IMR-90 (cell line): ENCODE data around the gene SLC9B2. TPM values are rescaled to one million over a fixed set of nuclear protein-coding genes. Genes with fewer than 3 reads are reported as not detected.

Experiments used
- ATAC-seq: fragments of 200-7000 bp; cut with Tn5 transposase; 2 replicates; pipeline ENCODE4 v1.9.1; 2020; ENCODE audit warnings: low read depth, mild to moderate bottlenecking, moderate library complexity
- BruUV-seq: library from RNA; stranded (reverse); fragments of 400-500 nt; replicated peaks from 2 replicates; lab custom pipeline; 2021; lab: Mats Ljungman, UMichigan
- CTCF ChIA-PET: fragments of 300-600 bp; formaldehyde crosslinking; extraction: SDS; loops from one replicate; lab custom pipeline; 2021; ENCODE audit warnings: antibody characterized with exemption; lab: Yijun Ruan, JAX
- POLR2A ChIA-PET: fragments of 300-600 bp; sonication (Branson Sonifier 250); formaldehyde crosslinking; loops from one replicate; lab custom pipeline; 2022; ENCODE audit warnings: antibody characterized with exemption; ENCODE audit not compliant: unreplicated experiment; lab: Charles Lee
- DNase-seq: peaks from one replicate; pipeline ENCODE4 v3.0.0; 2013
- H2AFZ ChIP-seq: replicated peaks from 2 replicates; pipeline ENCODE3; 2013; ENCODE audit warnings: low read length, mild to moderate bottlenecking; ENCODE audit not compliant: poor library complexity
- H2AK5ac ChIP-seq: 2 replicates; pipeline ENCODE4 v1.6.1; 2013; ENCODE audit warnings: low read depth, low read length, inconsistent platforms
- H2AK9ac ChIP-seq: replicated peaks from 2 replicates; pipeline ENCODE3; 2013; ENCODE audit warnings: mild to moderate bottlenecking, low read depth, low read length, moderate library complexity; ENCODE audit not compliant: poor library complexity
- H2BK120ac ChIP-seq: 2 replicates; pipeline ENCODE4 v1.6.1; 2013; ENCODE audit warnings: low read depth, low read length, inconsistent platforms
- H2BK15ac ChIP-seq: 3 replicates; pipeline ENCODE4 v1.6.1; 2013; ENCODE audit warnings: low read depth, low read length, inconsistent platforms
- H2BK20ac ChIP-seq: 2 replicates; pipeline ENCODE4 v1.6.1; 2013; ENCODE audit warnings: low read depth, mild to moderate bottlenecking, inconsistent platforms, low read length, moderate library complexity
- H2BK5ac ChIP-seq: 2 replicates; pipeline ENCODE4 v1.6.1; 2013; ENCODE audit warnings: mild to moderate bottlenecking, low read depth, low read length, inconsistent platforms; ENCODE audit not compliant: poor library complexity, severe bottlenecking
- H3K14ac ChIP-seq: replicated peaks from 2 replicates; pipeline ENCODE4 v1.6.1; 2013; ENCODE audit warnings: low read depth, low read length, inconsistent platforms
- H3K18ac ChIP-seq: 2 replicates; pipeline ENCODE4 v1.6.1; 2013; ENCODE audit warnings: low read depth, low read length, control low read depth
- H3K23ac ChIP-seq: 2 replicates; pipeline ENCODE4 v1.6.1; 2013; ENCODE audit warnings: low read depth, low read length, inconsistent platforms
- H3K27ac ChIP-seq: 2 replicates; pipeline ENCODE4 v1.5.1; 2013; ENCODE audit warnings: mild to moderate bottlenecking, control low read depth, low read length; ENCODE audit not compliant: insufficient read depth
- H3K27me3 ChIP-seq: 2 replicates; pipeline ENCODE4 v1.6.1; 2013; ENCODE audit warnings: low read length; ENCODE audit not compliant: control insufficient read depth, insufficient read depth
- H3K36me3 ChIP-seq: 2 replicates; pipeline ENCODE4 v1.6.1; 2013; ENCODE audit warnings: low read length, mixed read lengths; ENCODE audit not compliant: control insufficient read depth, insufficient read depth
- H3K4ac ChIP-seq: 2 replicates; pipeline ENCODE4 v1.6.1; 2013; ENCODE audit warnings: low read depth, low read length, inconsistent platforms
- H3K4me1 ChIP-seq: 2 replicates; pipeline ENCODE4 v1.6.1; 2013; ENCODE audit warnings: low read length, mixed read lengths; ENCODE audit not compliant: control insufficient read depth, insufficient read depth
- H3K4me2 ChIP-seq: 2 replicates; pipeline ENCODE4 v1.6.1; 2013; ENCODE audit warnings: low read depth, mild to moderate bottlenecking, control low read depth, low read length, moderate library complexity
- H3K4me3 ChIP-seq: 2 replicates; pipeline ENCODE4 v1.5.1; 2013; ENCODE audit warnings: low read depth, mild to moderate bottlenecking, control low read depth, low read length, moderate library complexity; ENCODE audit not compliant: insufficient read depth
- H3K56ac ChIP-seq: 2 replicates; pipeline ENCODE4 v1.6.1; 2013; ENCODE audit warnings: low read length, inconsistent platforms; ENCODE audit not compliant: insufficient read depth; ENCODE audit errors: extremely low read depth
- H3K79me1 ChIP-seq, 2 experiments: 2 replicates each; pipeline ENCODE4 v1.6.1; 2013; ENCODE audit warnings: low read length in 2 of 2, inconsistent platforms in 1 of 2, low read depth in 1 of 2
- H3K9ac ChIP-seq: 2 replicates; pipeline ENCODE4 v1.6.1; 2013; ENCODE audit warnings: low read depth, low read length, control low read depth
- H3K9me1 ChIP-seq: 2 replicates; pipeline ENCODE4 v1.6.1; 2013; ENCODE audit warnings: low read length, inconsistent platforms; ENCODE audit not compliant: insufficient read depth
- H3K9me3 ChIP-seq: 2 replicates; pipeline ENCODE4 v1.6.1; 2013; ENCODE audit warnings: low read length; ENCODE audit not compliant: control insufficient read depth, insufficient read depth
- H4K20me1 ChIP-seq: 2 replicates; pipeline ENCODE4 v1.6.1; 2013; ENCODE audit warnings: low read length, inconsistent platforms; ENCODE audit not compliant: insufficient read depth
- H4K5ac ChIP-seq: 2 replicates; pipeline ENCODE4 v1.6.1; 2013; ENCODE audit warnings: mild to moderate bottlenecking, low read depth, low read length, control low read depth
- H4K8ac ChIP-seq, 2 experiments: 2 replicates each; pipeline ENCODE4 v1.6.1; 2013; ENCODE audit warnings: low read depth in 2 of 2, low read length in 2 of 2, control low read depth in 1 of 2, inconsistent platforms in 1 of 2
- H4K91ac ChIP-seq: 2 replicates; pipeline ENCODE4 v1.6.1; 2013; ENCODE audit warnings: low read depth, low read length, inconsistent platforms; ENCODE audit not compliant: insufficient read depth
- BHLHE40 ChIP-seq: fragments of 150-350 bp; IDR thresholded peaks from 2 replicates; pipeline ENCODE4 v1.6.1; 2016; ENCODE audit warnings: mild to moderate bottlenecking, low read depth, low read length
- CEBPB ChIP-seq: IDR thresholded peaks from 2 replicates; pipeline ENCODE4 v1.6.1; 2012; ENCODE audit warnings: low read depth, low read length, improper control_type of control experiment
- CHD1 ChIP-seq: IDR thresholded peaks from 2 replicates; pipeline ENCODE4 v1.6.1; 2012; ENCODE audit warnings: low read depth, low read length, improper control_type of control experiment
- CTCF ChIP-seq: conservative IDR thresholded peaks from 2 replicates; pipeline ENCODE4 v1.5.1; 2012; ENCODE audit warnings: mild to moderate bottlenecking, low read depth, low read length, improper control_type of control experiment
- FOS ChIP-seq: fragments of 150-350 bp; IDR thresholded peaks from 2 replicates; pipeline ENCODE4 v1.6.1; 2016; ENCODE audit warnings: low read depth, low read length
- MAFK ChIP-seq: IDR thresholded peaks from 2 replicates; pipeline ENCODE4 v1.6.1; 2012; ENCODE audit warnings: low read depth, low read length, improper control_type of control experiment
- MAZ ChIP-seq: IDR thresholded peaks from 2 replicates; pipeline ENCODE4 v1.6.1; 2012; ENCODE audit warnings: low read depth, mild to moderate bottlenecking, low read length, improper control_type of control experiment, moderate library complexity, borderline replicate concordance
- MXI1 ChIP-seq: IDR thresholded peaks from 2 replicates; pipeline ENCODE4 v1.6.1; 2012; ENCODE audit warnings: low read depth, mild to moderate bottlenecking, low read length, moderate library complexity, borderline replicate concordance
- NFE2L2 ChIP-seq: fragments of 150-350 bp; IDR thresholded peaks from 2 replicates; pipeline ENCODE4 v1.6.1; 2016; ENCODE audit warnings: low read depth, mild to moderate bottlenecking, low read length
- POLR2A ChIP-seq: IDR thresholded peaks from 2 replicates; pipeline ENCODE4 v1.6.1; 2012; ENCODE audit warnings: mild to moderate bottlenecking, low read depth, low read length
- RAD21 ChIP-seq: IDR thresholded peaks from 2 replicates; pipeline ENCODE4 v1.6.1; 2012; ENCODE audit warnings: low read length, improper control_type of control experiment
- SMC3 ChIP-seq: fragments of 150-350 bp; IDR thresholded peaks from 2 replicates; pipeline ENCODE4 v1.6.1; 2016; ENCODE audit warnings: low read depth, mild to moderate bottlenecking, antibody characterized with exemption, low read length, moderate library complexity
- WGBS, 2 experiments: methylation state at CpG; one replicate each; pipeline versions ENCODE4 v1.1.5 to v1.1.7; 2013; ENCODE audit warnings: missing lambda C conversion rate in 2 of 2; ENCODE audit not compliant: insufficient read length in 1 of 2; ENCODE audit errors: extremely low coverage in 2 of 2; 5-methylcytosine and 5-hydroxymethylcytosine counted together
- dilution Hi-C: fragments of 300-500 bp; cut with HindIII; formaldehyde crosslinking; loops from one replicate; pipeline ENCODE4 v1.14.3; 2018; ENCODE audit warnings: low sequenced_read_pairs; ENCODE audit not compliant: unreplicated experiment
- in situ Hi-C: fragments of 300-500 bp; cut with MboI; formaldehyde crosslinking; loops from 3 replicates; pipeline ENCODE4 v1.14.3; 2019; ENCODE audit warnings: low sequenced_read_pairs, inconsistent platforms, mixed read lengths
- intact Hi-C: fragments of 100-400 bp; cut with micrococcal nuclease; formaldehyde crosslinking; loops from 2 replicates; pipeline ENCODE4 v1.10.0; 2022
- polyA plus RNA-seq, 3 experiments: library from polyadenylated mRNA; depleted of rRNA; stranded (reverse); fragments of >200 nt; gene quantifications; 2 replicates each; pipeline ENCODE4 v1.2.3, GENCODE V29; 2012; ENCODE audit warnings: low replicate concordance in 1 of 3
- total RNA-seq: library from RNA; depleted of rRNA; stranded (reverse); fragments of >200 nt; gene quantifications from 2 replicates; pipeline ENCODE4 v1.2.3, GENCODE V29; 2012
- TF ChIP-seq, protein P1 (sequence below): fragments of 150-350 bp; IDR thresholded peaks from 2 replicates; pipeline ENCODE4 v1.6.1; 2017; ENCODE audit warnings: mild to moderate bottlenecking, antibody characterized with exemption, low read length, low read depth

Gene SLC9B2
- total and polyA plus RNA-seq, 2 of the 4 experiments (the other 2 are of a cell fraction): 5.7 to 9.0 TPM

DNA sequence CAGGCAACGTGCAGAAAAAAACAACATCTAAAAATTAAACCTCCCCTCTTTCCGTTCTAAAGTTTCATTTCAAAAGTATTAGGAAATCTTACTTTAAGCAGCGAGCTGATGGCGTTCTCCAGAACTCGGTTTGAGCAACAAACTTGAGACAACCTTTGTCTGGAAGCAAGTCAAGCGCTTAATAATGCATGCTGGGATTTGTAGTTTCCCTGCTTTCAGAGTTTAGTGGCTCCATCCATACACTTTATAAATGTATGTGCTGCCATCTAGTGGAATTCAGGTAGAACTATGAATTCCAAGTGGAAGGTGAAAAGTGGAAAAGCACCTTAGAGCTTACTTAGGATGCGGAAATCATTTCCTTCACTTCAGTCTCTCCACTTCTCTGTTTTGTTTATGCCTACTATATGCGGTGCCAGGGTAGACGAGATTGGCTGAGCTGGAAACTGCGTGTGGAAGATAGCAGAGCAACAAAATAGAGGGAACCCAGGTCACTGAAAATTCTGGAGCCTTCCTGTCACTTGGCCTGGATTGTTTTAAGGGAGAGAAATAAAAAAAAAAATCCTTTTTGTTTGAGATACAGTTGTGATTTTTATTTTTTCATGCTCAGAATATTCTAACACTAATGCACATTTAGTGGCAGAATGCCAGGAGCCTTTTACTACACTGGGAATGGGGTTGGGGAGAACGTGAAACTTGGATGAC lies 23.3 kb upstream of the SLC9B2 start, which contains the start of gene BDH2:
BDH2 (minus strand) TSS at position 144 of the 702 bp plus-strand sequence. CDS start 3,580 bp downstream, outside the sequence.
- Histone ChIP-seq H3K4ac (peak within 1 kb of the TSS; percentile 49; the same call in 1 of the 2 replicates), H2BK20ac (no peak within 1 kb of the TSS), H4K8ac (peak within 1 kb of the TSS; percentile 38 to 67; a peak in 3 of 4 replicates), H3K4me2 (peak within 1 kb of the TSS; percentile 99), H4K91ac (no peak within 1 kb of the TSS), H3K9me1 (peaks cover 4% of the 10 kb centered on the region), H3K4me3 (peak within 1 kb of the TSS; percentile 50), H3K36me3 (peaks cover 2% of the 10 kb centered on the region; the same call in 1 of the 2 replicates), H4K5ac (peak within 1 kb of the TSS; percentile 58), H2AFZ (peak within 1 kb of the TSS; percentile 76), H3K9me3 (no peaks in the 10 kb centered on the region), H3K14ac (peak within 1 kb of the TSS; percentile 47; the same call in 1 of the 2 replicates), H3K79me1 (peaks cover 15 to 25% of the 10 kb centered on the region in 2 experiments), H3K4me1 (peaks cover 7% of the 10 kb centered on the region), H2BK5ac (peak within 1 kb of the TSS; percentile 86), H3K23ac (peak within 1 kb of the TSS; percentile 67), H2AK9ac (no peak within 1 kb of the TSS), H4K20me1 (no peaks in the 10 kb centered on the region), H2BK120ac (no peak within 1 kb of the TSS), H3K9ac (peak within 1 kb of the TSS; percentile 90), H3K56ac (peak within 1 kb of the TSS; percentile 52; the same call in 1 of the 2 replicates), H3K27ac (peak within 1 kb of the TSS; percentile 96), H3K18ac (peak within 1 kb of the TSS; percentile 79), H2AK5ac (peak within 1 kb of the TSS; percentile 39; the same call in 1 of the 2 replicates), H2BK15ac (no peak within 1 kb of the TSS), H3K27me3 (no peaks in the 10 kb centered on the region)
- WGBS, 2 experiments: no CpG with 5 or more reads among the region's 11 CpGs
- peak; percentile 90 for ATAC-seq
- no TSS peak for BruUV-seq
- intact Hi-C loops: loop anchor here (1.0 to 10.0 kb wide), 6 partner anchors 81 to 755 kb away; partner anchors contain the start of genes SLC39A8 and SLC9B1
- POLR2A ChIA-PET: no interaction called here
- in situ Hi-C loops: loop anchor here (10.0 kb wide), 1 partner anchor 655 kb away; no protein-coding TSS in a partner anchor
- dilution Hi-C loops: no loop called here
- CTCF ChIA-PET: interaction anchor here (0.6 to 1.0 kb wide), 7 partner anchors 9 to 1977 kb away, joined by 3 to 5 read pairs (median 3); partner anchors contain the start of gene SLC9B2
- DNase-seq: peak; percentile 97
- TF ChIP-seq NFE2L2 (no peak), MXI1 (no peak), RAD21 (peak; percentile 79), POLR2A (no peak), MAZ (no peak), MAFK (no peak), CHD1 (no peak), CTCF (peak; percentile 85), BHLHE40 (no peak), FOS (no peak), CEBPB (peak; percentile 77), SMC3 (peak; percentile 43)
- TF ChIP-seq, protein P1, sequence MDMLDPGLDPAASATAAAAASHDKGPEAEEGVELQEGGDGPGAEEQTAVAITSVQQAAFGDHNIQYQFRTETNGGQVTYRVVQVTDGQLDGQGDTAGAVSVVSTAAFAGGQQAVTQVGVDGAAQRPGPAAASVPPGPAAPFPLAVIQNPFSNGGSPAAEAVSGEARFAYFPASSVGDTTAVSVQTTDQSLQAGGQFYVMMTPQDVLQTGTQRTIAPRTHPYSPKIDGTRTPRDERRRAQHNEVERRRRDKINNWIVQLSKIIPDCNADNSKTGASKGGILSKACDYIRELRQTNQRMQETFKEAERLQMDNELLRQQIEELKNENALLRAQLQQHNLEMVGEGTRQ: no peak
